HL-60 (cell line): ENCODE data around the gene TMCO4.

Experiments
- POLR2AphosphoS5 ChIP-seq: IDR thresholded peaks from 2 replicates; pipeline ENCODE4 v1.6.1; 2012; ENCODE audit warnings: low read depth
- TF ChIP-seq, protein P1 (sequence below): IDR thresholded peaks from one replicate; pipeline ENCODE4 v1.5.1; 2011; ENCODE audit warnings: low read length, control low read depth, inconsistent platforms; ENCODE audit not compliant: insufficient read depth
- TF ChIP-seq, protein P2 (sequence below): IDR thresholded peaks from 2 replicates; pipeline ENCODE4 v1.6.1; 2012; ENCODE audit warnings: low read depth; ENCODE audit not compliant: insufficient replicate concordance

DNA sequence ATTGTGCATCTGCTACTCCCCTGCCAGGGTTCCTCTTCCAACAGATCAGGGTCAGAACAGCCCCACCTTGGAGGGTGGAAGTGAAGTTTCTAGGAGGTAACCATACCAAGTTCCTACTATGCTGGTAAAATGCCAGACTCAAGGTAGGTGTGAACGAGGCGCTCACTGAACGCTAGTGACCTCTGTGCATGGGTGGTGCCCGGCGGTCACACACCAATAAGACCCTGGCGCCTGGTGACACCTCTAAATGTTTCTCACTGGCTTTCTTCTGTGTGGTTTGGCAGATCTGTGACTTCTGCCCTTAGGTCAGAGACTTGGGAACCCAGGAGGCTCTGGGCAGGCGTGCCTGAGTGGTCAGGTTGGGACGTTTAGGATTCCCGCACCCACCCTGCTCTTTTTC lies 55.9 kb downstream of the TMCO4 start:
- TF ChIP-seq, protein P1, sequence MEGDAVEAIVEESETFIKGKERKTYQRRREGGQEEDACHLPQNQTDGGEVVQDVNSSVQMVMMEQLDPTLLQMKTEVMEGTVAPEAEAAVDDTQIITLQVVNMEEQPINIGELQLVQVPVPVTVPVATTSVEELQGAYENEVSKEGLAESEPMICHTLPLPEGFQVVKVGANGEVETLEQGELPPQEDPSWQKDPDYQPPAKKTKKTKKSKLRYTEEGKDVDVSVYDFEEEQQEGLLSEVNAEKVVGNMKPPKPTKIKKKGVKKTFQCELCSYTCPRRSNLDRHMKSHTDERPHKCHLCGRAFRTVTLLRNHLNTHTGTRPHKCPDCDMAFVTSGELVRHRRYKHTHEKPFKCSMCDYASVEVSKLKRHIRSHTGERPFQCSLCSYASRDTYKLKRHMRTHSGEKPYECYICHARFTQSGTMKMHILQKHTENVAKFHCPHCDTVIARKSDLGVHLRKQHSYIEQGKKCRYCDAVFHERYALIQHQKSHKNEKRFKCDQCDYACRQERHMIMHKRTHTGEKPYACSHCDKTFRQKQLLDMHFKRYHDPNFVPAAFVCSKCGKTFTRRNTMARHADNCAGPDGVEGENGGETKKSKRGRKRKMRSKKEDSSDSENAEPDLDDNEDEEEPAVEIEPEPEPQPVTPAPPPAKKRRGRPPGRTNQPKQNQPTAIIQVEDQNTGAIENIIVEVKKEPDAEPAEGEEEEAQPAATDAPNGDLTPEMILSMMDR: no peak
- TF ChIP-seq, protein P2, sequence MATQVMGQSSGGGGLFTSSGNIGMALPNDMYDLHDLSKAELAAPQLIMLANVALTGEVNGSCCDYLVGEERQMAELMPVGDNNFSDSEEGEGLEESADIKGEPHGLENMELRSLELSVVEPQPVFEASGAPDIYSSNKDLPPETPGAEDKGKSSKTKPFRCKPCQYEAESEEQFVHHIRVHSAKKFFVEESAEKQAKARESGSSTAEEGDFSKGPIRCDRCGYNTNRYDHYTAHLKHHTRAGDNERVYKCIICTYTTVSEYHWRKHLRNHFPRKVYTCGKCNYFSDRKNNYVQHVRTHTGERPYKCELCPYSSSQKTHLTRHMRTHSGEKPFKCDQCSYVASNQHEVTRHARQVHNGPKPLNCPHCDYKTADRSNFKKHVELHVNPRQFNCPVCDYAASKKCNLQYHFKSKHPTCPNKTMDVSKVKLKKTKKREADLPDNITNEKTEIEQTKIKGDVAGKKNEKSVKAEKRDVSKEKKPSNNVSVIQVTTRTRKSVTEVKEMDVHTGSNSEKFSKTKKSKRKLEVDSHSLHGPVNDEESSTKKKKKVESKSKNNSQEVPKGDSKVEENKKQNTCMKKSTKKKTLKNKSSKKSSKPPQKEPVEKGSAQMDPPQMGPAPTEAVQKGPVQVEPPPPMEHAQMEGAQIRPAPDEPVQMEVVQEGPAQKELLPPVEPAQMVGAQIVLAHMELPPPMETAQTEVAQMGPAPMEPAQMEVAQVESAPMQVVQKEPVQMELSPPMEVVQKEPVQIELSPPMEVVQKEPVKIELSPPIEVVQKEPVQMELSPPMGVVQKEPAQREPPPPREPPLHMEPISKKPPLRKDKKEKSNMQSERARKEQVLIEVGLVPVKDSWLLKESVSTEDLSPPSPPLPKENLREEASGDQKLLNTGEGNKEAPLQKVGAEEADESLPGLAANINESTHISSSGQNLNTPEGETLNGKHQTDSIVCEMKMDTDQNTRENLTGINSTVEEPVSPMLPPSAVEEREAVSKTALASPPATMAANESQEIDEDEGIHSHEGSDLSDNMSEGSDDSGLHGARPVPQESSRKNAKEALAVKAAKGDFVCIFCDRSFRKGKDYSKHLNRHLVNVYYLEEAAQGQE: no peak
- TF ChIP-seq POLR2AphosphoS5: no peak
